Measurements from ENCODE around the gene TOX3. TPM values are rescaled to one million over a fixed set of nuclear protein-coding genes. Genes with fewer than 3 reads are reported as not detected.

The TOX3 gene
- total and polyA plus RNA-seq, 2 of the 13 experiments (the other 11 are each of a cell fraction or from before 2014, with no cell fraction given) = 14.5 to 98.6 TPM

DNA sequence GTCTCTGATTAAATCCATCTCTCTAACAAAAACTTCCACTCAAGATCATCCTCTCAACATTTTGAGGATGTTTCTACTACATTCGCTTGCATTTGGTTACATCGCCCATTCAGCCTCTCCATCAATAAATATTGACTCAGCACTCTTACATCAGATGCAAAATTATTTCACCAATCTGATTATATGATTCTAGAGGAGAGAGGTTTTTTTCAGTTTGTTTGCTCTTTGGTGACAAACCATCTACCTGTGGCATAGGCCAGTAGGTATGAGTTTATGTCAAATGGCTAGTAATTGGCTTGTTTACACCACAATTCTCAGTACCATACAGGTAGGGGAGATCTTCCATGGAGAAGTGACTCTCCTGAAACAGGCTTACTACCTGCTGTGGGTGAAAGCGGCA lies 52.3 kb downstream of the TOX3 start:
- no peaks in the 10 kb centered on the region for H4K20me1 ChIP-seq (ENCODE audit: insufficient read depth, low read length)
- FAIRE-seq (no peak), DNase-seq (ENCODE audit: low spot score) (peak; percentile 64), ATAC-seq (no peak)
- H3K79me2 ChIP-seq (ENCODE audit: insufficient read depth, low read length) = peaks cover 83% of the 10 kb centered on the region
- ChIA-PET POLR2A (interaction anchor here (1.1 to 7.2 kb wide), 3 partner anchors 18 to 83 kb away, joined by 3 to 65 read pairs (median 19); partner anchors contain the start of gene TOX3), CTCF (ENCODE audit: low intra/inter-chr PET ratio, low total read pairs) (no interaction called here)
- WGBS (ENCODE audit: low lambda C conversion rate) = 92% methylated on average over 3 of the region's 3 CpGs
- in situ Hi-C loops (cut with HindIII; ENCODE audit: extremely low pct_ligation_motif_present, low pct_unique_long_range_greater_than_20kb) = loop anchor here (5.0 kb wide), 2 partner anchors 37 to 53 kb away; partner anchors contain the start of gene TOX3
- no peaks in the 10 kb centered on the region for H3K27me3 ChIP-seq (ENCODE audit: control insufficient read depth in 1 of 2, insufficient read depth in 2 of 2, low read length in 2 of 2)
- no TSS peak for BruUV-seq (replicated peaks)
- H3K9ac ChIP-seq (ENCODE audit: insufficient read depth, low read depth, low read length) = peak overlapping the region; percentile 64; the same call in 1 of the 2 replicates
- no peaks in the 10 kb centered on the region for H3K9me3 ChIP-seq (ENCODE audit: low read length)
- H3K4me2 ChIP-seq (ENCODE audit: low read depth, low read length) = peak overlapping the region; percentile 16; the same call in 1 of the 2 replicates
- peaks cover 2 to 9% of the 10 kb centered on the region in 2 experiments; a peak in 4 of 5 replicates for H3K36me3 ChIP-seq (replicated peaks in 1 of 2; ENCODE audit: control insufficient read depth in 1 of 2, insufficient read depth in 2 of 2, low read length in 2 of 2)
- no peak overlapping the region for H2AFZ ChIP-seq (ENCODE audit: low read length)
- H3K4me3 ChIP-seq (replicated peaks in 1 of 3; ENCODE audit: insufficient read depth in 1 of 3, low read depth in 2 of 3, low read length in 3 of 3) = no peak overlapping the region; a peak in 1 of 6 replicates
- H3K27ac ChIP-seq (ENCODE audit: extremely low read length, insufficient read depth, low read length) = peak overlapping the region; percentile 94
- peaks cover 96% of the 10 kb centered on the region for H3K4me1 ChIP-seq (ENCODE audit: insufficient read depth, low read length)
- intact Hi-C loops (cut with micrococcal nuclease; ENCODE audit: unreplicated experiment) = no loop called here
- peak; percentile 91 for TF ChIP-seq FOXA3 (CRISPR knock-in tag; IDR thresholded peaks at IDR 0.05)
- TF ChIP-seq THAP11 (CRISPR knock-in tag; IDR thresholded peaks at IDR 0.05) = peak; percentile 57; the same call in 1 of the 2 replicates
- 0 out of 2 replicates have a peak, but pooled peaks have one; percentile 36 for TF ChIP-seq CCDC6 (CRISPR knock-in tag; IDR thresholded peaks at IDR 0.05)
- TF ChIP-seq ZNF629 (CRISPR knock-in tag; conservative IDR thresholded peaks at IDR 0.05) = no peak
- TF ChIP-seq RXRB (CRISPR knock-in tag; IDR thresholded peaks at IDR 0.05; ENCODE audit: borderline replicate concordance) = peak; percentile 42; the same call in 1 of the 2 replicates
- TF ChIP-seq, protein P1, sequence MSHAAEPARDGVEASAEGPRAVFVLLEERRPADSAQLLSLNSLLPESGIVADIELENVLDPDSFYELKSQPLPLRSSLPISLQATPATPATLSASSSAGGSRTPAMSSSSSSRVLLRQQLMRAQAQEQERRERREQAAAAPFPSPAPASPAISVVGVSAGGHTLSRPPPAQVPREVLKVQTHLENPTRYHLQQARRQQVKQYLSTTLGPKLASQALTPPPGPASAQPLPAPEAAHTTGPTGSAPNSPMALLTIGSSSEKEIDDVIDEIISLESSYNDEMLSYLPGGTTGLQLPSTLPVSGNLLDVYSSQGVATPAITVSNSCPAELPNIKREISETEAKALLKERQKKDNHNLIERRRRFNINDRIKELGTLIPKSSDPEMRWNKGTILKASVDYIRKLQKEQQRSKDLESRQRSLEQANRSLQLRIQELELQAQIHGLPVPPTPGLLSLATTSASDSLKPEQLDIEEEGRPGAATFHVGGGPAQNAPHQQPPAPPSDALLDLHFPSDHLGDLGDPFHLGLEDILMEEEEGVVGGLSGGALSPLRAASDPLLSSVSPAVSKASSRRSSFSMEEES (CRISPR knock-in tag; IDR thresholded peaks at IDR 0.05) = 0 out of 2 replicates have a peak, but pooled peaks have one; percentile 23
- TF ChIP-seq TARDBP (CRISPR knock-in tag; IDR thresholded peaks at IDR 0.05) = 0 out of 2 replicates have a peak, but pooled peaks have one; percentile 0
- no peak for TF ChIP-seq ZNF724P (CRISPR knock-in tag; IDR thresholded peaks at IDR 0.05; ENCODE audit: borderline replicate concordance)
- no peak for TF ChIP-seq SNAPC2 (CRISPR knock-in tag; IDR thresholded peaks at IDR 0.05)
- TF ChIP-seq SP5 (CRISPR knock-in tag; IDR thresholded peaks at IDR 0.05; ENCODE audit: borderline replicate concordance, low read depth) = no peak
- no peak for TF ChIP-seq ETS1 (CRISPR knock-in tag; IDR thresholded peaks at IDR 0.05)
- TF ChIP-seq KLF13 (CRISPR knock-in tag; IDR thresholded peaks at IDR 0.05) = no peak
- peak; percentile 32 for TF ChIP-seq RARA (CRISPR knock-in tag; IDR thresholded peaks at IDR 0.05)
- no peak for TF ChIP-seq SOX13 (IDR thresholded peaks at IDR 0.05)
- TF ChIP-seq SOX13 (CRISPR knock-in tag; conservative IDR thresholded peaks at IDR 0.05 in 1 of 2, IDR thresholded peaks at IDR 0.05 in 1 of 2) = peak in 1 of 2 experiments; percentile 56; a peak in 1 of 4 replicates
- TF ChIP-seq TGIF2 (CRISPR knock-in tag; IDR thresholded peaks at IDR 0.05) = peak; percentile 21; the same call in 1 of the 2 replicates
- TF ChIP-seq SP2 (CRISPR knock-in tag; IDR thresholded peaks at IDR 0.05) = no peak
- peak; percentile 49; the same call in 1 of the 2 replicates for TF ChIP-seq SSRP1 (CRISPR knock-in tag; IDR thresholded peaks at IDR 0.05)
- TF ChIP-seq GPN1 (CRISPR knock-in tag; IDR thresholded peaks at IDR 0.05; ENCODE audit: borderline replicate concordance) = no peak
- TF ChIP-seq EP300 (IDR thresholded peaks at IDR 0.05; ENCODE audit: low read depth in 2 of 2, low read length in 2 of 2) = peak in 1 of 2 experiments; percentile 87; a peak in 2 of 4 replicates
- peak; percentile 74 for TF ChIP-seq EP300 (CRISPR knock-in tag; IDR thresholded peaks at IDR 0.05; ENCODE audit: borderline replicate concordance)
- peak; percentile 92; the same call in 1 of the 2 replicates for TF ChIP-seq NFKBIZ (CRISPR knock-in tag; IDR thresholded peaks at IDR 0.05)
- TF ChIP-seq ZNF12 (CRISPR knock-in tag; IDR thresholded peaks at IDR 0.05) = peak; percentile 85; the same call in 1 of the 2 replicates
- TF ChIP-seq NR3C1 (CRISPR knock-in tag; IDR thresholded peaks at IDR 0.05) = no peak
- peak; percentile 87 for TF ChIP-seq CEBPG (CRISPR knock-in tag; IDR thresholded peaks at IDR 0.05)
- no peak for TF ChIP-seq NCOA1 (CRISPR knock-in tag; IDR thresholded peaks at IDR 0.05)
- TF ChIP-seq PRPF4 (IDR thresholded peaks at IDR 0.05; ENCODE audit: low read depth, low read length, poor library complexity, severe bottlenecking) = peak; percentile 8
